Non-pigmented ciliary epithelial cell (primary cell): ENCODE results near the gene OSBPL10.
A peak's percentile ranks its signal among the peaks of the same experiment; 100 is the strongest.

ENCODE experiments used
- DNase-seq: peaks from one replicate; pipeline ENCODE4 v3.0.0-alpha.2; 2010; ENCODE audit warnings: low read depth

OSBPL10 gene

GRCh38 chr3:31661286-31661685, 319.8 kb downstream of the OSBPL10 start:
- DNase-seq: no peak

- no peak for DNase-seq
These were observed 321.8 kb downstream of the OSBPL10 start for GRCh38 chr3:31659246-31659645.

GRCh38 chr3:31654998-31655397, 326.1 kb downstream of the OSBPL10 start:
- no peak for DNase-seq

- no peak for DNase-seq
These were observed 327.6 kb downstream of the OSBPL10 start for GRCh38 chr3:31653464-31653863.

- no peak for DNase-seq
These were observed 328.8 kb downstream of the OSBPL10 start for GRCh38 chr3:31652296-31652695.

GRCh38 chr3:31648286-31648968, 332.6 kb downstream of the OSBPL10 start:
- DNase-seq: no peak

GRCh38 chr3:31645256-31645655, 335.8 kb downstream of the OSBPL10 start:
- DNase-seq: no peak

GRCh38 chr3:31639828-31640227, 341.2 kb downstream of the OSBPL10 start:
- DNase-seq: no peak

- DNase-seq: no peak
These were observed 344.2 kb downstream of the OSBPL10 start for GRCh38 chr3:31636694-31637442.

GRCh38 chr3:31636049-31636448, 345.0 kb downstream of the OSBPL10 start:
- DNase-seq: no peak

GRCh38 chr3:31635545-31635944, 345.5 kb downstream of the OSBPL10 start:
- DNase-seq: no peak

- DNase-seq: peak; percentile 15
These were observed 346.6 kb downstream of the OSBPL10 start for GRCh38 chr3:31634476-31634875.

GRCh38 chr3:31629054-31629453, 352.0 kb downstream of the OSBPL10 start:
- DNase-seq: no peak

- DNase-seq: no peak
These were observed 355.7 kb downstream of the OSBPL10 start for GRCh38 chr3:31625358-31625757.

GRCh38 chr3:31624083-31624709, 356.9 kb downstream of the OSBPL10 start:
- no peak for DNase-seq

- no peak for DNase-seq
These were observed 358.3 kb downstream of the OSBPL10 start for GRCh38 chr3:31622636-31623288.

GRCh38 chr3:31621314-31621713, 359.7 kb downstream of the OSBPL10 start:
- DNase-seq: no peak

- DNase-seq: no peak
These were observed 360.4 kb downstream of the OSBPL10 start for GRCh38 chr3:31620656-31621055.

- DNase-seq: no peak
These were observed 364.4 kb downstream of the OSBPL10 start for GRCh38 chr3:31616711-31617110.

GRCh38 chr3:31615071-31615875, 365.8 kb downstream of the OSBPL10 start:
- DNase-seq: no peak

- no peak for DNase-seq
These were observed 366.7 kb downstream of the OSBPL10 start for GRCh38 chr3:31614162-31614921.
